Keratinocyte (primary cell): ENCODE measurements around the gene PTBP3. TPM values are rescaled to one million over a fixed set of nuclear protein-coding genes. Genes with fewer than 3 reads are reported as not detected.

Experiments
- DNase-seq: peaks from one replicate; pipeline ENCODE4 v3.0.0-alpha.2; 2011; ENCODE audit warnings: low read depth, missing footprints, low spot score
- FAIRE-seq: peaks from 2 replicates; lab custom pipeline; 2011; peaks lifted over from hg19 to GRCh38; lab: Jason Lieb, UNC
- H2AFZ ChIP-seq: 2 replicates; pipeline ENCODE4 v1.6.0; 2012; ENCODE audit warnings: low read length, control low read depth, inconsistent platforms; ENCODE audit not compliant: control insufficient read depth
- H3K27ac ChIP-seq: 2 replicates; pipeline ENCODE4 v1.5.1; 2011; ENCODE audit warnings: low read length; ENCODE audit not compliant: control insufficient read depth, insufficient read depth
- H3K27me3 ChIP-seq: 3 replicates; pipeline ENCODE4 v1.6.0; 2011; ENCODE audit warnings: low read length; ENCODE audit not compliant: control insufficient read depth, insufficient read depth; ENCODE audit errors: extremely low read depth
- H3K36me3 ChIP-seq, 2 experiments: 2 replicates in 1 of 2; 3 replicates in 1 of 2; pipeline ENCODE4 v1.5.1; 2011; ENCODE audit warnings: low read length in 2 of 2, mild to moderate bottlenecking in 1 of 2; ENCODE audit not compliant: control insufficient read depth in 2 of 2, insufficient read depth in 2 of 2; ENCODE audit errors: extremely low read depth in 1 of 2
- H3K4me1 ChIP-seq: 3 replicates; pipeline ENCODE4 v1.5.1; 2011; ENCODE audit warnings: low read length; ENCODE audit not compliant: control insufficient read depth, insufficient read depth; ENCODE audit errors: extremely low read depth
- H3K4me2 ChIP-seq: 3 replicates; pipeline ENCODE4 v1.6.0; 2011; ENCODE audit warnings: low read depth, low read length; ENCODE audit not compliant: control insufficient read depth, insufficient read depth; ENCODE audit errors: extremely low read depth
- H3K4me3 ChIP-seq, 3 experiments: fragments of 200-600 bp in 1 of 3; sonication (generic) in 1 of 3; 2 replicates in 2 of 3; 3 replicates in 1 of 3; pipeline ENCODE4 v1.5.1; 2011 to 2016; ENCODE audit warnings: low read length in 3 of 3, mild to moderate bottlenecking in 3 of 3, control low read depth in 2 of 3, inconsistent platforms in 1 of 3, low read depth in 1 of 3, mixed read lengths in 1 of 3, mixed run types in 1 of 3, moderate library complexity in 1 of 3; ENCODE audit not compliant: control insufficient read depth in 2 of 3, insufficient read depth in 2 of 3; ENCODE audit errors: extremely low read depth in 1 of 3
- H3K79me2 ChIP-seq: 2 replicates; pipeline ENCODE4 v1.6.0; 2012; ENCODE audit warnings: low read length; ENCODE audit not compliant: control insufficient read depth, insufficient read depth
- H3K9ac ChIP-seq: 3 replicates; pipeline ENCODE4 v1.6.0; 2011; ENCODE audit warnings: low read length; ENCODE audit not compliant: control insufficient read depth, insufficient read depth; ENCODE audit errors: extremely low read depth
- H3K9me1 ChIP-seq: 3 replicates; pipeline ENCODE4 v1.6.0; 2011; ENCODE audit warnings: low read length; ENCODE audit not compliant: control insufficient read depth, insufficient read depth; ENCODE audit errors: extremely low read depth
- H3K9me3 ChIP-seq: 2 replicates; pipeline ENCODE4 v1.5.1; 2012; ENCODE audit warnings: low read depth, low read length; ENCODE audit not compliant: control insufficient read depth
- H4K20me1 ChIP-seq: 3 replicates; pipeline ENCODE4 v1.6.0; 2011; ENCODE audit warnings: low read length; ENCODE audit not compliant: control insufficient read depth, insufficient read depth; ENCODE audit errors: extremely low read depth
- CTCF ChIP-seq, 3 experiments: IDR thresholded peaks in 1 of 3; conservative IDR thresholded peaks in 1 of 3; optimal IDR thresholded peaks in 1 of 3; 2 replicates in 2 of 3; 3 replicates in 1 of 3; pipeline versions ENCODE3 to v1.5.1; 2011; ENCODE audit warnings: low read length in 3 of 3, mild to moderate bottlenecking in 3 of 3, moderate library complexity in 2 of 3, control low read depth in 1 of 3, inconsistent platforms in 1 of 3; ENCODE audit not compliant: insufficient read depth in 2 of 3; ENCODE audit errors: extremely low read depth in 1 of 3
- EZH2 ChIP-seq: IDR thresholded peaks from one replicate; pipeline ENCODE4 v1.6.1; 2012; ENCODE audit warnings: inconsistent platforms, mild to moderate bottlenecking, low read length, moderate library complexity
- dilution Hi-C: fragments of 300-500 bp; cut with MboI; formaldehyde crosslinking; loops from one replicate; pipeline ENCODE4 v1.7.0; 2020; ENCODE audit warnings: low sequenced_read_pairs; ENCODE audit not compliant: extremely low pct_ligation_motif_present
- polyA plus RNA-seq, 5 experiments: library from polyadenylated mRNA; depleted of rRNA in 3 of 5; stranded (reverse) in 3 of 5; stranded (forward) in 1 of 5; unstranded in 1 of 5; fragments of >200 nt; gene quantifications; 1 replicate in 1 of 5; 2 replicates in 3 of 5; 3 replicates in 1 of 5; pipeline versions ENCODE4 v1.2.1 to v1.2.3, GENCODE V29; 2011 to 2012; ENCODE audit warnings: missing spikeins in 2 of 5, low read depth in 1 of 5, low replicate concordance in 1 of 5
- small RNA-seq, 3 experiments: library from RNA; depleted of rRNA; stranded (forward); fragments of <200 nt; gene quantifications; one replicate each; pipeline ENCODE3, GENCODE V24; 2012; ENCODE audit warnings: low read depth in 3 of 3, low replicate concordance in 1 of 3; ENCODE audit not compliant: insufficient read length in 3 of 3

The PTBP3 gene
- polyA plus RNA-seq, 1 donor (not counting 4 experiments of a cell fraction or from before 2014, with no cell fraction given): 51.0 TPM

DNA sequence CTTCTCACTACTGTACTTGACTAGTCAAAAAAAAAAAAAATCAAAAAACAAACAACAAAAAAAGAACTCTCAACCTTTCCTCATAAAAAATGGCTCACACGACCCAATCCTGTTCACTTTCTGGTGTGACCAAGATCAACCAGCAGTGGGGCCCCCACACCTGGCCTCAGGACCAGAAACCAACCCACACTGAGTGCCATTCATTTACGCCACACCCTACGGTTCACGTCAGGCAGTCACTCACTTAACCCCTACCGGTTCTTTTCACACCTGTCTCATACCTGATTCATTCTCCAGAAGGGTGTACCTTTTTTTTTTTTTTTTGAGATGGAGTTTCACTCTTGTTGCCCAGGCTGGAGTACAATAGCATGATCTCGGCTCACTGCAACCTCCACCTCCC, 164.1 kb downstream of the PTBP3 start:
- Histone ChIP-seq H3K4me1 (peaks cover 40% of the 10 kb centered on the region), H3K4me2 (no peak overlapping the region), H3K9me1 (no peaks in the 10 kb centered on the region), H4K20me1 (no peaks in the 10 kb centered on the region), H3K9me3 (no peaks in the 10 kb centered on the region), H3K4me3 (no peak overlapping the region), H3K9ac (no peak overlapping the region), H3K27ac (peak overlapping the region; percentile 65), H3K27me3 (no peaks in the 10 kb centered on the region), H3K79me2 (no peaks in the 10 kb centered on the region), H3K36me3 (no peaks in the 10 kb centered on the region), H2AFZ (no peak overlapping the region)
- dilution Hi-C loops: no loop called here
- no peak for TF ChIP-seq CTCF (optimal IDR thresholded peaks at IDR 0.05 in 1 of 3, IDR thresholded peaks at IDR 0.05 in 1 of 3, conservative IDR thresholded peaks at IDR 0.05 in 1 of 3; ENCODE audit: extremely low read depth in 1 of 3, insufficient read depth in 2 of 3, low read length in 3 of 3)
- TF ChIP-seq EZH2: no peak
- DNase-seq: no peak
- no peak for FAIRE-seq

- Histone ChIP-seq H3K4me2 (no peak overlapping the region), H2AFZ (no peak overlapping the region), H3K36me3 (no peaks in the 10 kb centered on the region), H3K9me3 (no peaks in the 10 kb centered on the region), H3K4me1 (peaks cover 34% of the 10 kb centered on the region), H3K79me2 (no peaks in the 10 kb centered on the region), H3K4me3 (no peak overlapping the region), H3K9ac (no peak overlapping the region), H4K20me1 (no peaks in the 10 kb centered on the region), H3K27ac (peak overlapping the region; percentile 15), H3K9me1 (no peaks in the 10 kb centered on the region), H3K27me3 (no peaks in the 10 kb centered on the region)
- no peak for FAIRE-seq
- DNase-seq: no peak
- no peak for TF ChIP-seq CTCF (optimal IDR thresholded peaks at IDR 0.05 in 1 of 3, IDR thresholded peaks at IDR 0.05 in 1 of 3, conservative IDR thresholded peaks at IDR 0.05 in 1 of 3; ENCODE audit: extremely low read depth in 1 of 3, insufficient read depth in 2 of 3, low read length in 3 of 3)
- TF ChIP-seq EZH2: no peak
- dilution Hi-C loops: no loop called here
These were observed 165.2 kb downstream of the PTBP3 start for GRCh38 chr9:112168197-112168596.

Small RNA genes within 50 kb of the gene (small RNA-seq; reads per million reads assigned to genes)
- 0 reads per million in 3 experiments for gene RF00019
- gene RN7SL430P: 0 to 0.67 (median 0) reads per million in 3 experiments
- 0 reads per million in 3 experiments for gene RN7SL57P
- gene RNA5SP295: 0 reads per million in 3 experiments

Other genes starting within 250 kb of the PTBP3 start
- 2.4 to 3.6 TPM (median 3.3 TPM) in 3 replicates for gene SUSD1, start 158.3 kb downstream of the PTBP3 start, polyA plus RNA-seq
- gene HSDL2, start 46.5 kb upstream of the PTBP3 start, polyA plus RNA-seq: 15.7 to 27.6 TPM (median 25.0 TPM) in 3 replicates
- 0.77 to 1.2 TPM (median 0.84 TPM) in 3 replicates for gene KIAA1958, start 153.2 kb upstream of the PTBP3 start, polyA plus RNA-seq